ENCODE results near the gene RNF115.
A peak's percentile ranks its signal among the peaks of the same experiment; 100 is the strongest.

The RNF115 gene

GRCh38 chr1:145758575-145758974 is 65.3 kb downstream of the RNF115 start:
- H3K4me3 ChIP-seq (replicated peaks; ENCODE audit: low read depth, low read length) = no peak overlapping the region
- DNase-seq (ENCODE audit: low read depth) = no peak
- TF ChIP-seq CTCF (IDR thresholded peaks at IDR 0.05; ENCODE audit: low read length, missing control alignments) = no peak

DNA sequence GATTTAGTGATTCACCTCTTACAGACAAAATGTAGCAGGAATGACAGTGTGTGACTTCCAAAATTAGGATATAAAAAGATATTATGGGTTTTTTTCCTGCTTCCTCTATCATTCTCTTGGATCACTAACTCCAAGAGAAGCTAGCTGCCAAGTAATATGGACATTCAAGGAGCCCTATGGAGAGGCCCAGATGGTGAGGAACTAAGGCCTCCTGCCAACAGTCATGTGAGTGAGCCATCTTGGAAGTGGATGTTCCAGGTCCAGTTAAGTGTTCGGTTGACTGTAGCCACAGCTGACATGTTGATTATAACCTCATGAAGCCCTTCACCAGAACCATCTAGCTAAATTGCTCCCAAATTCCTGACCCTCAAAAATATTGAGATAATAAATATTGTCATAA is 65.8 kb downstream of the RNF115 start:
- TF ChIP-seq CTCF (IDR thresholded peaks at IDR 0.05; ENCODE audit: low read length, missing control alignments) = no peak

GRCh38 chr1:145757420-145757819 is 66.5 kb downstream of the RNF115 start:
- no peak for TF ChIP-seq CTCF (IDR thresholded peaks at IDR 0.05; ENCODE audit: low read length, missing control alignments)
- no peak for DNase-seq (ENCODE audit: low read depth)
- no peak overlapping the region for H3K4me3 ChIP-seq (replicated peaks; ENCODE audit: low read depth, low read length)

More for the DNA sequence above, 65.8 kb downstream of the RNF115 start:
- H3K4me3 ChIP-seq (replicated peaks; ENCODE audit: low read depth, low read length) = no peak overlapping the region
- DNase-seq (ENCODE audit: low read depth) = no peak

DNA sequence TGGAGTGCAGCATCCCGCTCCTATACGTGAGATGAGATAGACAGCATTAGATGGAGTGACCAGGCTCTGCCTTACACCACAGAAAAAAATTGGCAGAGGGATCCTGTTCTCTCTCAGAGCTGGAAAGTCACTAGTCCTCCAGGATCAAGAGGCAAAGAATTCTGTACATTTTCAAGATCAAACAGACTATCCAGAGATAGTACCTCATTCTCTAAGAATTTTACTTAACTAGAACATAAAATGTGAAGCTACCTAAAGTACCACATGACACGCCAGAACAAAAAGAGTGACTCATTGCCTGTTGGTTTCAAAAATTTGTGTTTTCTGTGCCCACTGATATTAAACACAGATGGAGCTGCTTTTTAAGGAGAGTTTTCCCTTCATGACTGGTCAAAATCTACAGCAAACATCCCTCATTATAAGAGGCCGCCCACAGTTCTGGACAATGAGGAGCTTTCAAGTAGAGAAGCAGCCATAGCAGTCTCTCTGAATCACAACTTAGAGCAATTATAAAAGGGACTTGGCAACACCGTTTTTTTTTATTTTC is 72.3 kb downstream of the RNF115 start:
- no peak for TF ChIP-seq CTCF (IDR thresholded peaks at IDR 0.05; ENCODE audit: low read length, missing control alignments)
- peak; percentile 83 for DNase-seq (ENCODE audit: low read depth)
- H3K4me3 ChIP-seq (replicated peaks; ENCODE audit: low read depth, low read length) = no peak overlapping the region

DNA sequence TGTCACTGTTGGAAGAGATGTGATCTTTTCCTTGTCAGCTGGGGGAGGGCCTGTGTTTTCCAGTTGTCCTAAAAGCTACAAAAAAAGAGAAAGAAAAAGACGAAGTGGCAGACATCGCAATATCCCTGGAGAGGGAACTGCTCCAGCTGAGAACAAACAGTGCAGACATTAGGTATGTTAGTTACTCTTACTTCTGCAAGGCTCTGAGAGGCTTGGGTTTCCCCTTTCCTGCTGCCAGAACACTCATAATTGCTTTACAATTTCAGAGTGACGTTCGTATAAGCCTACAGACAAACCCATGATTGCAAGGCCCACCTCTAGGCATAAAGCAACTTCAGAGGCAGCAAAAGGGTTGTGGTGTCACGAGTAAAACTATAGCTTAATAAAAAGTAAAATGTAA is 73.5 kb downstream of the RNF115 start:
- TF ChIP-seq CTCF (IDR thresholded peaks at IDR 0.05; ENCODE audit: low read length, missing control alignments) = no peak

GRCh38 chr1:145747398-145748247 is 76.3 kb downstream of the RNF115 start:
- DNase-seq (ENCODE audit: low read depth) = no peak
- no peak overlapping the region for H3K4me3 ChIP-seq (replicated peaks; ENCODE audit: low read depth, low read length)
- TF ChIP-seq CTCF (IDR thresholded peaks at IDR 0.05; ENCODE audit: low read length, missing control alignments) = no peak

More for the DNA sequence above, 73.5 kb downstream of the RNF115 start:
- no peak for DNase-seq (ENCODE audit: low read depth)
- no peak overlapping the region for H3K4me3 ChIP-seq (replicated peaks; ENCODE audit: low read depth, low read length)
